GM23338 (cell line): ENCODE results near the gene NSG1.

Experiments used
- CREB1 ChIP-seq: fragments of 250-450 bp; sonication (Bioruptor Pico); IDR thresholded peaks from 2 replicates; pipeline ENCODE4 v1.5.0; 2020; ENCODE audit warnings: low read depth, mild to moderate bottlenecking, moderate library complexity
- EZH2 ChIP-seq: fragments of 200-600 bp; sonication (generic); IDR thresholded peaks from one replicate; pipeline ENCODE4 v1.8.0; 2017; ENCODE audit warnings: antibody characterized with exemption, mild to moderate bottlenecking, low read depth; ENCODE audit not compliant: unreplicated experiment
- EZH2phosphoT487 ChIP-seq: fragments of 200-600 bp; sonication (generic); IDR thresholded peaks from one replicate; pipeline ENCODE4 v1.8.1; 2018; ENCODE audit warnings: antibody characterized with exemption; ENCODE audit not compliant: unreplicated experiment
- JUNB ChIP-seq: IDR thresholded peaks from one replicate; pipeline ENCODE4 v1.6.1; 2016; ENCODE audit warnings: antibody characterized with exemption; ENCODE audit not compliant: unreplicated experiment
- POLR2AphosphoS5 ChIP-seq: IDR thresholded peaks from 2 replicates; pipeline ENCODE4 v1.6.1; 2016; ENCODE audit warnings: antibody characterized with exemption, low read depth
- STAT1 ChIP-seq: IDR thresholded peaks from one replicate; pipeline ENCODE4 v1.6.1; 2016; ENCODE audit warnings: antibody characterized with exemption; ENCODE audit not compliant: unreplicated experiment
- ZNF114 ChIP-seq: fragments of 250-450 bp; sonication (Bioruptor Pico); IDR thresholded peaks from 2 replicates; pipeline ENCODE4 v1.5.0; 2020; ENCODE audit warnings: mild to moderate bottlenecking, moderate library complexity
- TF ChIP-seq, protein P1 (sequence below), 2 experiments: fragments of 200-600 bp in 1 of 2; sonication (generic) in 1 of 2; conservative IDR thresholded peaks; 2 replicates each; pipeline versions ENCODE4 v1.5.1 to v1.6.1; 2016 to 2017; ENCODE audit warnings: antibody characterized with exemption in 2 of 2, low read depth in 2 of 2, mild to moderate bottlenecking in 2 of 2, moderate library complexity in 1 of 2
- TF ChIP-seq, protein P2 (sequence below): IDR thresholded peaks from one replicate; pipeline ENCODE4 v1.6.1; 2018; ENCODE audit warnings: antibody characterized with exemption; ENCODE audit not compliant: unreplicated experiment
- TF ChIP-seq, protein P3 (sequence below): IDR thresholded peaks from 2 replicates; pipeline ENCODE4 v1.6.1; 2016; ENCODE audit warnings: antibody characterized with exemption

DNA sequence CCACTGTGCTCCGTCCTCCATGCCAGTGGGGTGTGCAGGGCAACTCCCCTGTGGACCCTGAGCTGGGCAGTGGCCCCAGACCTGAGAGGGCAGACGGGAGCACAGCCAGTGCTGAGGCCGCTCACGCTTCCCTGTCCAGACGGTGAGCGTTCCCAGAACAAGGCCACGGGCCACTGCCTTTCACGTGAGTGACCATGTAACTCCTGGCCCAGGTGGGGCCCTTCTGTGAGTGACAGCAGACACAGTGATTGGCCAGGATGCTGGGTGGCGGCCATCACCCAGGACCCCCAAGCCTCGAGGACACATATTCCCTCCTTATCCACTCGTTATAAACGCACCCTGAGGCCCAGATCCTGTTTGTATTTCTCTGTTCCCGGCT is 10.5 kb downstream of the NSG1 start:
- TF ChIP-seq, protein P1, sequence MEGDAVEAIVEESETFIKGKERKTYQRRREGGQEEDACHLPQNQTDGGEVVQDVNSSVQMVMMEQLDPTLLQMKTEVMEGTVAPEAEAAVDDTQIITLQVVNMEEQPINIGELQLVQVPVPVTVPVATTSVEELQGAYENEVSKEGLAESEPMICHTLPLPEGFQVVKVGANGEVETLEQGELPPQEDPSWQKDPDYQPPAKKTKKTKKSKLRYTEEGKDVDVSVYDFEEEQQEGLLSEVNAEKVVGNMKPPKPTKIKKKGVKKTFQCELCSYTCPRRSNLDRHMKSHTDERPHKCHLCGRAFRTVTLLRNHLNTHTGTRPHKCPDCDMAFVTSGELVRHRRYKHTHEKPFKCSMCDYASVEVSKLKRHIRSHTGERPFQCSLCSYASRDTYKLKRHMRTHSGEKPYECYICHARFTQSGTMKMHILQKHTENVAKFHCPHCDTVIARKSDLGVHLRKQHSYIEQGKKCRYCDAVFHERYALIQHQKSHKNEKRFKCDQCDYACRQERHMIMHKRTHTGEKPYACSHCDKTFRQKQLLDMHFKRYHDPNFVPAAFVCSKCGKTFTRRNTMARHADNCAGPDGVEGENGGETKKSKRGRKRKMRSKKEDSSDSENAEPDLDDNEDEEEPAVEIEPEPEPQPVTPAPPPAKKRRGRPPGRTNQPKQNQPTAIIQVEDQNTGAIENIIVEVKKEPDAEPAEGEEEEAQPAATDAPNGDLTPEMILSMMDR (conservative IDR thresholded peaks at IDR 0.05; ENCODE audit: low read depth in 2 of 2) = no peak
- TF ChIP-seq, protein P2, sequence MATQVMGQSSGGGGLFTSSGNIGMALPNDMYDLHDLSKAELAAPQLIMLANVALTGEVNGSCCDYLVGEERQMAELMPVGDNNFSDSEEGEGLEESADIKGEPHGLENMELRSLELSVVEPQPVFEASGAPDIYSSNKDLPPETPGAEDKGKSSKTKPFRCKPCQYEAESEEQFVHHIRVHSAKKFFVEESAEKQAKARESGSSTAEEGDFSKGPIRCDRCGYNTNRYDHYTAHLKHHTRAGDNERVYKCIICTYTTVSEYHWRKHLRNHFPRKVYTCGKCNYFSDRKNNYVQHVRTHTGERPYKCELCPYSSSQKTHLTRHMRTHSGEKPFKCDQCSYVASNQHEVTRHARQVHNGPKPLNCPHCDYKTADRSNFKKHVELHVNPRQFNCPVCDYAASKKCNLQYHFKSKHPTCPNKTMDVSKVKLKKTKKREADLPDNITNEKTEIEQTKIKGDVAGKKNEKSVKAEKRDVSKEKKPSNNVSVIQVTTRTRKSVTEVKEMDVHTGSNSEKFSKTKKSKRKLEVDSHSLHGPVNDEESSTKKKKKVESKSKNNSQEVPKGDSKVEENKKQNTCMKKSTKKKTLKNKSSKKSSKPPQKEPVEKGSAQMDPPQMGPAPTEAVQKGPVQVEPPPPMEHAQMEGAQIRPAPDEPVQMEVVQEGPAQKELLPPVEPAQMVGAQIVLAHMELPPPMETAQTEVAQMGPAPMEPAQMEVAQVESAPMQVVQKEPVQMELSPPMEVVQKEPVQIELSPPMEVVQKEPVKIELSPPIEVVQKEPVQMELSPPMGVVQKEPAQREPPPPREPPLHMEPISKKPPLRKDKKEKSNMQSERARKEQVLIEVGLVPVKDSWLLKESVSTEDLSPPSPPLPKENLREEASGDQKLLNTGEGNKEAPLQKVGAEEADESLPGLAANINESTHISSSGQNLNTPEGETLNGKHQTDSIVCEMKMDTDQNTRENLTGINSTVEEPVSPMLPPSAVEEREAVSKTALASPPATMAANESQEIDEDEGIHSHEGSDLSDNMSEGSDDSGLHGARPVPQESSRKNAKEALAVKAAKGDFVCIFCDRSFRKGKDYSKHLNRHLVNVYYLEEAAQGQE = no peak
- TF ChIP-seq EZH2 (no peak), POLR2AphosphoS5 (no peak), CREB1 (CRISPR knock-in tag) (no peak), JUNB (no peak), EZH2phosphoT487 (no peak), STAT1 (no peak), ZNF114 (CRISPR knock-in tag) (no peak)
- TF ChIP-seq, protein P3, sequence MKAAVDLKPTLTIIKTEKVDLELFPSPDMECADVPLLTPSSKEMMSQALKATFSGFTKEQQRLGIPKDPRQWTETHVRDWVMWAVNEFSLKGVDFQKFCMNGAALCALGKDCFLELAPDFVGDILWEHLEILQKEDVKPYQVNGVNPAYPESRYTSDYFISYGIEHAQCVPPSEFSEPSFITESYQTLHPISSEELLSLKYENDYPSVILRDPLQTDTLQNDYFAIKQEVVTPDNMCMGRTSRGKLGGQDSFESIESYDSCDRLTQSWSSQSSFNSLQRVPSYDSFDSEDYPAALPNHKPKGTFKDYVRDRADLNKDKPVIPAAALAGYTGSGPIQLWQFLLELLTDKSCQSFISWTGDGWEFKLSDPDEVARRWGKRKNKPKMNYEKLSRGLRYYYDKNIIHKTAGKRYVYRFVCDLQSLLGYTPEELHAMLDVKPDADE = no peak
